ENCODE data around the gene RANBP3L.
"Not testable (repeated sequence)": the region's sequence is repeated elsewhere in the genome, so short reads cannot be mapped to it uniquely, and the experiment has no call there.

Gene RANBP3L

GRCh38 chr5:36199620-36200019 is 102.1 kb downstream of the RANBP3L start:
- DNase-seq, result no peak

- not testable (repeated sequence) for DNase-seq
These were observed 102.9 kb downstream of the RANBP3L start for GRCh38 chr5:36198783-36199182.

Measured in CD4-positive, alpha-beta T cell treated with Interleukin-17A for 4 hours (primary cell).